ENCODE measurements around the gene MFAP4. TPM values are rescaled to one million over a fixed set of nuclear protein-coding genes. Genes with fewer than 3 reads are reported as not detected.

The MFAP4 gene
- total RNA-seq, 1 experiment from 2014 or later = 1.5 TPM

DNA sequence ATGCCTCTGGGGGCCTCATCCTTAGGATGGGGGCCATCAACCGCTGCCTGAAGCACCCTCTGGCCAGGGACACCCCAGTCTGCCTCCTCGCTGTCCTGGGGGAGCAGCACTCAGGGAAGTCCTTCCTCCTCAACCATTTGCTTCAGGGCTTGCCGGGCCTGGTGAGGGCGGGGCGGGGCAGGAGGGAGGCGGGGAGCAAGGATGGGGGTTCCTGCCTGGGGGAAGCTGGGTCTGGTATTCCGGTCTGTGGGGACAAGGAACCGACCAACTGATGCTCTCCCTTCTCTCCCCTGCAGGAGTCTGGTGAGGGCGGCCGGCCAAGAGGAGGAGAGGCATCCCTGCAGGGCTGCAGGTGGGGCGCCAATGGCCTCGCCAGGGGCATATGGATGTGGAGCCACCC lies 26.0 kb upstream of the MFAP4 start:
- TF ChIP-seq CTCF (conservative IDR thresholded peaks at IDR 0.05) = no peak
- Histone ChIP-seq H4K8ac (replicated peaks; ENCODE audit: insufficient read length, low read depth, low read length) (no peak overlapping the region), H2BK5ac (ENCODE audit: insufficient read length, low read length) (no peak overlapping the region), H3K79me2 (ENCODE audit: insufficient read depth, low read length) (no peaks in the 10 kb centered on the region), H2AK5ac (ENCODE audit: insufficient read length, low read length) (no peak overlapping the region), H2BK12ac (ENCODE audit: insufficient read length, low read depth, low read length) (no peak overlapping the region), H3K9me3 (ENCODE audit: control insufficient read depth, low read depth, low read length) (no peaks in the 10 kb centered on the region), H3K18ac (ENCODE audit: insufficient read length, low read depth, low read length) (no peak overlapping the region), H3T11ph (ENCODE audit: low read length) (no peak overlapping the region), H2AFZ (ENCODE audit: low read length) (no peak overlapping the region), H3K23me2 (ENCODE audit: insufficient read length, low read depth, low read length, poor library complexity, severe bottlenecking) (no peaks in the 10 kb centered on the region), H3K9ac (ENCODE audit: extremely low read depth, insufficient read length, low read length) (no peak overlapping the region), H3K4ac (ENCODE audit: low read depth, low read length) (no peak overlapping the region), H2BK20ac (ENCODE audit: low read depth, low read length, poor library complexity, severe bottlenecking) (no peak overlapping the region), H3K27ac (ENCODE audit: insufficient read length, low read depth, low read length) (no peak overlapping the region), H3K23ac (ENCODE audit: insufficient read length, low read depth, low read length) (no peak overlapping the region), H4K5ac (ENCODE audit: insufficient read length, low read depth, low read length) (no peak overlapping the region), H3K27me3 (ENCODE audit: insufficient read depth, low read length) (no peaks in the 10 kb centered on the region), H3K4me2 (ENCODE audit: insufficient read depth, insufficient read length, low read length) (no peak overlapping the region), H3K14ac (ENCODE audit: insufficient read depth, low read length) (no peak overlapping the region), H3K4me1 (ENCODE audit: insufficient read depth, low read length) (no peaks in the 10 kb centered on the region), H4K91ac (ENCODE audit: insufficient read length, low read depth, low read length) (no peak overlapping the region), H2BK120ac (ENCODE audit: low read depth, low read length, poor library complexity, severe bottlenecking) (no peak overlapping the region), H3K79me1 (ENCODE audit: insufficient read depth, low read depth, low read length, poor library complexity, severe bottlenecking) (no peaks in the 10 kb centered on the region), H2BK15ac (ENCODE audit: low read depth, low read length) (no peak overlapping the region), H4K20me1 (ENCODE audit: control insufficient read depth, insufficient read depth, insufficient read length) (no peaks in the 10 kb centered on the region), H3K56ac (ENCODE audit: insufficient read length, low read depth, low read length) (no peak overlapping the region)
- Mint-ChIP-seq H3K36me3 (ENCODE audit: insufficient read depth in 1 of 3, low read depth in 3 of 3) (no peaks in the 10 kb centered on the region; a peak in 1 of 7 replicates), H3K4me3 (no peak overlapping the region), H3K9me3 (no peaks in the 10 kb centered on the region), H3K27ac (no peak overlapping the region), H3K27me3 (ENCODE audit: low read depth) (peaks cover 10% of the 10 kb centered on the region), H3K4me1 (peaks cover 15 to 30% of the 10 kb centered on the region in 2 experiments)
- DNase-seq = no peak
- WGBS (ENCODE audit: extremely low coverage, insufficient read length, low lambda C conversion rate) = no CpG with 5 or more reads among the region's 12 CpGs

All from H9 (cell line).